Mesenchymal stem cell (in vitro differentiated cells and primary cell): ENCODE measurements around the gene USP12.
"Not testable (repeated sequence)": the region's sequence is repeated elsewhere in the genome, so short reads cannot be mapped to it uniquely, and the experiment has no call there.

Experiments
- DNase-seq: peaks from one replicate; pipeline ENCODE4 v3.0.0-alpha.2; 2013
- H2AFZ ChIP-seq: one replicate; pipeline ENCODE4 v1.6.1; 2013; ENCODE audit warnings: low read depth, mild to moderate bottlenecking, control low read depth, inconsistent platforms, low read length, moderate library complexity
- H2AK5ac ChIP-seq: 2 replicates; pipeline ENCODE4 v1.6.1; 2013; ENCODE audit warnings: low read length, moderate library complexity, mild to moderate bottlenecking, inconsistent platforms; ENCODE audit not compliant: severe bottlenecking
- H2BK120ac ChIP-seq: one replicate; pipeline ENCODE4 v1.6.1; 2013; ENCODE audit warnings: low read depth, mild to moderate bottlenecking, inconsistent platforms, low read length, moderate library complexity
- H2BK12ac ChIP-seq, 2 experiments: one replicate each; pipeline ENCODE4 v1.6.1; 2013; ENCODE audit warnings: inconsistent platforms in 2 of 2, low read length in 2 of 2, mild to moderate bottlenecking in 2 of 2, moderate library complexity in 2 of 2, control low read depth in 1 of 2
- H2BK15ac ChIP-seq: one replicate; pipeline ENCODE4 v1.6.1; 2013; ENCODE audit warnings: mild to moderate bottlenecking, low read depth, inconsistent platforms; ENCODE audit not compliant: poor library complexity, severe bottlenecking
- H2BK5ac ChIP-seq: 2 replicates; pipeline ENCODE4 v1.6.1; 2013; ENCODE audit warnings: low read depth, mild to moderate bottlenecking, low read length, control low read depth, inconsistent platforms; ENCODE audit not compliant: poor library complexity, severe bottlenecking
- H3K14ac ChIP-seq, 2 experiments: one replicate each; pipeline ENCODE4 v1.6.1; 2013; ENCODE audit warnings: inconsistent platforms in 2 of 2, low read length in 2 of 2, control low read depth in 1 of 2, mild to moderate bottlenecking in 1 of 2, moderate library complexity in 1 of 2
- H3K18ac ChIP-seq, 2 experiments: one replicate each; pipeline ENCODE4 v1.6.1; 2013; ENCODE audit warnings: inconsistent platforms in 2 of 2, low read length in 2 of 2, control low read depth in 1 of 2, low read depth in 1 of 2, mild to moderate bottlenecking in 1 of 2
- H3K23ac ChIP-seq, 2 experiments: one replicate each; pipeline ENCODE4 v1.6.1; 2013; ENCODE audit warnings: inconsistent platforms in 2 of 2, low read length in 2 of 2, mild to moderate bottlenecking in 2 of 2, moderate library complexity in 2 of 2, control low read depth in 1 of 2
- H3K27ac ChIP-seq: 2 replicates; pipeline ENCODE4 v1.5.1; 2013; ENCODE audit warnings: mild to moderate bottlenecking, moderate library complexity, low read length, control low read depth, inconsistent platforms; ENCODE audit not compliant: poor library complexity, severe bottlenecking
- H3K27me3 ChIP-seq, 2 experiments: 2 replicates each; pipeline versions ENCODE4 v1.6.1 to v1.7.0; 2013; ENCODE audit warnings: low read length in 2 of 2, mild to moderate bottlenecking in 2 of 2, moderate library complexity in 2 of 2, control low read depth in 1 of 2, inconsistent platforms in 1 of 2; ENCODE audit not compliant: control insufficient read depth in 1 of 2, insufficient read depth in 1 of 2
- H3K36me3 ChIP-seq, 2 experiments: 2 replicates each; pipeline versions ENCODE4 v1.6.1 to v1.7.0; 2013; ENCODE audit warnings: low read length in 2 of 2, control low read depth in 1 of 2, inconsistent platforms in 1 of 2, low read depth in 1 of 2, mild to moderate bottlenecking in 1 of 2; ENCODE audit not compliant: insufficient read depth in 2 of 2, control insufficient read depth in 1 of 2
- H3K4ac ChIP-seq, 2 experiments: one replicate each; pipeline ENCODE4 v1.6.1; 2013; ENCODE audit warnings: inconsistent platforms in 2 of 2, low read length in 2 of 2, mild to moderate bottlenecking in 2 of 2, moderate library complexity in 2 of 2, control low read depth in 1 of 2, low read depth in 1 of 2
- H3K4me1 ChIP-seq: 2 replicates; pipeline ENCODE4 v1.6.1; 2013; ENCODE audit warnings: low read depth, low read length, control low read depth; ENCODE audit not compliant: control insufficient read depth, insufficient read depth
- H3K4me2 ChIP-seq: 2 replicates; pipeline ENCODE4 v1.6.1; 2013; ENCODE audit warnings: low read length, mild to moderate bottlenecking, inconsistent platforms; ENCODE audit not compliant: poor library complexity, severe bottlenecking
- H3K4me3 ChIP-seq, 2 experiments: 2 replicates each; pipeline versions ENCODE4 v1.5.1 to v1.7.0; 2013; ENCODE audit warnings: low read length in 2 of 2, mild to moderate bottlenecking in 2 of 2, control low read depth in 1 of 2, low read depth in 1 of 2; ENCODE audit not compliant: insufficient read depth in 1 of 2
- H3K79me1 ChIP-seq: replicated peaks from 2 replicates; pipeline ENCODE4 v1.6.1; 2013; ENCODE audit warnings: mild to moderate bottlenecking, control low read depth, low read length, inconsistent platforms; ENCODE audit not compliant: poor library complexity, severe bottlenecking
- H3K9ac ChIP-seq: 2 replicates; pipeline ENCODE4 v1.7.0; 2013; ENCODE audit warnings: mild to moderate bottlenecking, low read length, moderate library complexity
- H3K9me3 ChIP-seq: 2 replicates; pipeline ENCODE4 v1.7.0; 2013; ENCODE audit warnings: mild to moderate bottlenecking, low read length; ENCODE audit not compliant: control insufficient read depth
- H4K8ac ChIP-seq: one replicate; pipeline ENCODE4 v1.6.1; 2013; ENCODE audit warnings: inconsistent platforms, mild to moderate bottlenecking, low read length, moderate library complexity
- H4K91ac ChIP-seq: one replicate; pipeline ENCODE4 v1.6.1; 2013; ENCODE audit warnings: mild to moderate bottlenecking, low read length, inconsistent platforms
- WGBS: methylation state at CpG from one replicate; pipeline ENCODE4 v1.1.7; 2013; ENCODE audit warnings: mixed read lengths; 5-methylcytosine and 5-hydroxymethylcytosine counted together

Gene USP12

GRCh38 chr13:27073186-27073585 lies 98.4 kb downstream of the USP12 start:
- H3K18ac ChIP-seq, result no peak overlapping the region
- no peak overlapping the region for H3K14ac ChIP-seq
- H3K27ac ChIP-seq, result no peak overlapping the region
- H2BK15ac ChIP-seq, result no peak overlapping the region
- H2BK12ac ChIP-seq, result no peak overlapping the region
- no peak overlapping the region for H4K91ac ChIP-seq
- H4K8ac ChIP-seq, result no peak overlapping the region
- H2AFZ ChIP-seq, result no peak overlapping the region
- H2AK5ac ChIP-seq, result no peak overlapping the region
- H3K4me1 ChIP-seq, result no peaks in the 10 kb centered on the region
- no peaks in the 10 kb centered on the region for H3K27me3 ChIP-seq
- H2BK5ac ChIP-seq, result no peak overlapping the region
- no peak overlapping the region for H3K23ac ChIP-seq
- H3K36me3 ChIP-seq, result peaks cover 3 to 53% of the 10 kb centered on the region in 2 experiments
- no peak overlapping the region for H3K4ac ChIP-seq
- H3K79me1 ChIP-seq, result peaks cover 13% of the 10 kb centered on the region
- no peak for DNase-seq
- no peaks in the 10 kb centered on the region for H3K9me3 ChIP-seq
- no peak overlapping the region for H3K4me2 ChIP-seq
- no peak overlapping the region for H3K9ac ChIP-seq
- 100% methylated on average over 1 of the region's 1 CpG for WGBS
- H2BK120ac ChIP-seq, result no peak overlapping the region
- no peak overlapping the region for H3K4me3 ChIP-seq

DNA sequence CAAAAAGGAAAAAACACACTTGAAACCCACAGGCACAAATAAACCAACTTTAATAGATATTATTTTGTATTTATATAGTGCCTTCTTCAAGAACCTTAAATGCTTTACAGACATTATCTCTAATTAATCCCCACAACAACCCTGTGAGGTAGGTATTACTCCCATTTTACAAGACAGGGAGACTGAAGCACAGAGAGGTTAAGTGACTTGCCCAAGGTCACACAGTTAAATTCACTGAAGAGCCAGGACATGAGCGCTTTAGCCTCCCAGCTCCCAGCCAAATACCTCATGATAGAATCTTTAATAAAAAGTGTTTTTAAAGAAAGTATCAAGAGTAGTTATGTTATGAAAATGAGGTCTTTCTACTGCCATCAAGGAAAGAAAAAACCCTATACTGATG lies 105.5 kb downstream of the USP12 start:
- H3K36me3 ChIP-seq, result peaks cover 3 to 53% of the 10 kb centered on the region in 2 experiments
- H3K14ac ChIP-seq, H3K9me3 ChIP-seq, H2BK120ac ChIP-seq, H3K79me1 ChIP-seq, H3K4me2 ChIP-seq, H2BK15ac ChIP-seq, H3K18ac ChIP-seq, H3K27me3 ChIP-seq, H3K4me1 ChIP-seq, H2BK12ac ChIP-seq, H3K27ac ChIP-seq, H2BK5ac ChIP-seq, H2AK5ac ChIP-seq, H4K8ac ChIP-seq, DNase-seq, H3K9ac ChIP-seq, H3K4ac ChIP-seq, H3K4me3 ChIP-seq, H4K91ac ChIP-seq, H3K23ac ChIP-seq, H2AFZ ChIP-seq: not testable (repeated sequence)
- no CpG with 5 or more reads among the region's 1 CpG for WGBS

DNA sequence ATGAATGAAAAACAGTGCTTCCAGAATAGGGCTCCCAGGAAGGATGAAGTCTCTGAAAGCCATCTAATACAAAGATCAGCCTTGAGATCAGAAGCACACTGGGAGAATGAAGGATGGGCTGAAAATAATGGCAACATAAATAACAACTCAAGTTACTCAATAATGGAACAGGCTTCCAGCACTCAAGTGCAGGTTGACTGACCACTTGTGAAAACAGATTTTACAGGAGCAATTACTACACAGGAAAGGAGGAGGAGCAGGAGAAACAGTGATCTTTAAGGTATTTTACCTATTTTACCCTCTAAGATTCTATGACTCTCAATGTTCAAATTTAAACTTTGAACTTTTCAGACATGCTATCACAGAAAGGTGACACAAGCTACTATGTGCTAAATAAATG lies 106.0 kb downstream of the USP12 start:
- Histone ChIP-seq H3K4ac (no peak overlapping the region), H3K4me1 (no peaks in the 10 kb centered on the region), H2AK5ac (no peak overlapping the region), H3K14ac (no peak overlapping the region), H2BK5ac (no peak overlapping the region), H3K18ac (no peak overlapping the region), H3K79me1 (peaks cover 1% of the 10 kb centered on the region), H3K36me3 (peaks cover 3 to 53% of the 10 kb centered on the region in 2 experiments), H3K23ac (no peak overlapping the region), H2BK12ac (no peak overlapping the region), H3K9me3 (peaks cover 4% of the 10 kb centered on the region), H2BK15ac (no peak overlapping the region), H3K4me3 (no peak overlapping the region), H3K27ac (no peak overlapping the region), H3K27me3 (no peaks in the 10 kb centered on the region), H3K4me2 (no peak overlapping the region), H4K91ac (no peak overlapping the region), H2BK120ac (no peak overlapping the region), H4K8ac (no peak overlapping the region), H2AFZ (no peak overlapping the region), H3K9ac (no peak overlapping the region)
- DNase-seq, result no peak

DNA sequence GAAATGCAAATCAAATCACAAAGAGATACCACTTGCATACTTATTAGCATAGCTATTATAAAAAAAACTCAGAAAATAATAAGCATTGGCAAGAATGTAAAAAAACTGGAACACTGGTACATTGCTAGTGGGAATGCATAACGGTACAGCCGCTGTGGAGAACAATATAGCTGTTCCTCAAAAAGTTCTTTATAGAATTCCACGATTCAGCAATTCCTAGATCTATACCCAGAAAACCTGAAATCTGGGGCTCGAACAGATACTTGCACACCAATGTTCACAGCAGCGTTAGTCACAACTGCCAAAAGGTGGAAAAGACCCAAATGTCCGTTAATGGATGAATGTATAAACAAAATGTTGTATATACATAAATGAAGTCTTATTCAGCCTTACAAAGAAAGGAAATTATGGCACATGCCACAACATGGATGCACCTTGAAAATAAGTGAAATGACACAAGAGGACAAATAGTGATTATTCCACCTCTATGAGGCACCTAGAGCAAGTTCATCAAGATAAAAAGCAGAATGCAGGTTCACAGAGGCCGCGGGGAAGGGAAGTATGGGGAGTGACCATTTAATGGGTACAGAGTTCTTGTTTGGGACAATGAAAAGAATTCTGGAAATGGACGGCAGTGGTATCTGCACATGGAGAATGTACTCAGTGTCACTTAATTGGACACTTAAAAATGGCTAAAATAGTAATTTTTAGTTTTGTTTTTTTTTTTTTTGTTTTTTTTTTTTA lies 107.2 kb downstream of the USP12 start:
- Histone ChIP-seq H4K8ac (no peak overlapping the region), H3K9me3 (peaks cover 4% of the 10 kb centered on the region), H3K27me3 (no peaks in the 10 kb centered on the region), H3K4me3 (no peak overlapping the region), H3K4me2 (no peak overlapping the region), H2BK12ac (no peak overlapping the region), H3K4ac (no peak overlapping the region), H4K91ac (no peak overlapping the region), H3K4me1 (no peaks in the 10 kb centered on the region), H2AK5ac (no peak overlapping the region), H2BK120ac (no peak overlapping the region), H2BK5ac (no peak overlapping the region), H3K79me1 (peaks cover 4% of the 10 kb centered on the region), H3K9ac (no peak overlapping the region), H3K18ac (no peak overlapping the region), H3K36me3 (peaks cover 0 to 48% of the 10 kb centered on the region in 2 experiments), H3K14ac (no peak overlapping the region), H3K23ac (no peak overlapping the region), H2BK15ac (no peak overlapping the region), H3K27ac (no peak overlapping the region), H2AFZ (no peak overlapping the region)
- no peak for DNase-seq
- WGBS, result 100% methylated on average over 5 of the region's 9 CpGs
